Stimulated activated CD4-positive, alpha-beta T cell treated with anti-CD3 and anti-CD28 coated beads, Interleukin-15, amount 100 ng/mL, for 48 hours (primary cell): ENCODE measurements around the gene DYDC1.
"Not testable (repeated sequence)": the region's sequence is repeated elsewhere in the genome, so short reads cannot be mapped to it uniquely, and the experiment has no call there.

Experiments used
- DNase-seq, 2 donors: peaks; one replicate each; pipeline ENCODE4 v3.0.0-alpha.2; 2020; ENCODE audit warnings: low read depth in 2 of 2

Gene DYDC1

GRCh38 chr10:80344276-80344675, 12.3 kb downstream of the DYDC1 start:
- no peak for DNase-seq

- DNase-seq: no peak
Observed at GRCh38 chr10:80333983-80334382, 22.6 kb downstream of the DYDC1 start.

- no peak for DNase-seq
Observed at GRCh38 chr10:80324891-80325364, 31.6 kb downstream of the DYDC1 start.

DNA sequence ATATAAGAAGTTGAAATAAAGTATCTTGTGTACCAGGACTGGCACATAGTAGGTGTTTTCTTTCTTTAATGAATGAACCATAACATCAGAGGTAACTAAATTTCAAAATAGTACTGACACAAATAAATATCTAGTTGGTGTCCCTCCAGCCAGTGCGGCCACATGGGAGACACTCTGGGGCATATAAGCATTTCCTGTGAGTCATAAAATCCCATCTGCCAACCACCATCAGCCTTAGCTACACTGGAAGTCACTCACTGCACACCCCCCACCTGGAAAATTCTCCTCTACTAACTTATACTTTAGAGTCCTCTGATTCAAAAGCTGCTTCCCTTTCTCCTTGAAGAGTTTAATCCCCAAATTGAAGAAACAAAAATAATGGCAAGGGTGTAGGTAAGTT, 32.5 kb downstream of the DYDC1 start:
- DNase-seq: no peak

- DNase-seq: no peak
Observed at GRCh38 chr10:80323311-80323710, 33.2 kb downstream of the DYDC1 start.

DNA sequence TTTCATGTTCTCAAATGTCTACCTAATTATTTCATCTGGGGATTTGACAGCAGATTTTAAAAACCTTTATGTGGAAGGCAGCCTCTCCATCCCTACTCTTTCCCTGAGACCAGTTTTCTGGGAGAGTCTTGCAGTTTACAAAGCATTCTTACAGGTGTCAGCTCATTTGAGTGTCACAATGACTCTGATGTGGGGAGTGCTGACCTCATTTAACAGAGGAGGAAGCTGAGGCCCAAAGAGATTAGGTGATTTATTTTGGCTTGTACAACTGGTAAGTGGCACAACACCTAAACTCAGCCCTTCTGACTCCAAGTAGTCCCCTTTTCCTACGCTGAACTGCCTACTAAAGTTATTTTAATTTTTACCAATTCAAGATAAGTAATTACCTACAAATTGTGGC, 33.8 kb downstream of the DYDC1 start:
- no peak for DNase-seq

- DNase-seq: no peak
Observed at GRCh38 chr10:80322158-80322557, 34.4 kb downstream of the DYDC1 start.

DNA sequence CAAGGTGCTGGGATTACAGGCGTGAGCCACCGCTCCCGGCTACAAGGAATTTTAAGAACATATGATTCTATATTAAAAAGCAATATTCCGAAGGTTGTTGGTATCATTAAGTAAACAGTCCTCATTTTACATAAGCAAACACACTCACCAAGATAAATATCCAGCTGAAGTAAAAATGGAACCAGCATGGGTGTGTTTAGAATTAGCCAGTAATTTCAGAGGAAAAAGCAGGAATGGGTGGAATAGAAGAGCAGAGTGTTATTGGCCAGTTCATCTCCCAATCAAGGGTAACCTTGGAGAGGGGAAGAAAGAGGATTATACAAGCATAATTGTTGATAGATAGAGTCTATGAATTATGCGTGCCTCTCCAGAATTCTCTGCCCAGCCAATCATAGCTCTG, 35.4 kb downstream of the DYDC1 start:
- DNase-seq: no peak

DNA sequence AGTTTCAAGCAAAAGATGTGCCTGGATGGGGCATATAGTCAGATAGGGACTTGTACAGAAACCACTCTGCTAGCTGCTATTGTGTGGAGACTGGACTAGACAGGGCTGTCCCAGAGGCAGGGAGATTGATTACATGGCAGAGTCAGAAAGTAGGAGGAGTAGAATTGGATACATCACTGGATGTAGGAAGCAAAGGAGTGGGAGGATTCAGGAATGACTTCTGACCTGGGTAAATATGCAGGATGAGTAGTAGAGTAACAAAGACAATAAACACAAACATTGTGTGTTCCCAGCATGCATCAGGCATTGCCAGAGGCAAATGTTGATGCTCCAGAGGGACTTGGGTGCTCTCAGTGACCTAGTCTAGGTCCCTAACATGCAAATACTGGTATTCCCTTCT, 36.2 kb downstream of the DYDC1 start:
- no peak for DNase-seq

GRCh38 chr10:80319725-80320290, 36.7 kb downstream of the DYDC1 start:
- no peak for DNase-seq

DNA sequence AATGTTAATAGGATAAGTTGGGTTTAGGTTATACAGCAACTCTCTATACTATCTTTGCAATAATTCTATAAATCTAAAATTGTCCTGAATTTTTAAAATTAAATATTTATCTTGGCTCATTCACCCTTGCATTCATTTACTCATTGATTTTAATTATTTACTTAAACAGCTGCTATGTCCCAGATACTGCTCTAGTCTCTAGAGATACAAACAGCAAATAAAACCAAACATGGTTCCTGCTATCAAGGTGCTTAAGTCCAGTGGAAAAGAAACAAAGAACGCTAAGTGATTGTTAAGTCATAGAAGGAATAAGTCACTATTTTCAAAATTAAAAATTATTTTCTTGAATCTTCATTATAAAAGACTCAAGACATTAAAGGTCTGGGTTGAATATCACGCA, 37.2 kb downstream of the DYDC1 start:
- no peak for DNase-seq

DNA sequence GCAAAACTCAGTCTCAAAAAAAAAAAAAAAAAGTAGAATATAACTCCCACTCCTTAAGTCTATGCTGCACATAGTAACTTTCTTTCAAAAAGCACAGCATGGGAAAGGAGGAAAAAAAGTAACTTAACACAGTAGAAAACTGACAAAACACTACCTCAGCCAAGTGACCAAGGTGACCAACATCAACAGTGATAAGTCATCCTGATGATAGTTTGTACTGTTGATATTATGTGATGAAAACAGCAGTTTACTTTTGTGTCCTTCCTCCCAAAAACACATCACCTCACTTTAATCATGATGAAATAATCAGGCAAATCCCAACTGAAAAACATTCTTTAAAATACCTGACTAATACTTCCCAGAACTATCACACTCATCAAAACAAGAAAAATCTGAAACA, 37.8 kb downstream of the DYDC1 start:
- no peak for DNase-seq

DNA sequence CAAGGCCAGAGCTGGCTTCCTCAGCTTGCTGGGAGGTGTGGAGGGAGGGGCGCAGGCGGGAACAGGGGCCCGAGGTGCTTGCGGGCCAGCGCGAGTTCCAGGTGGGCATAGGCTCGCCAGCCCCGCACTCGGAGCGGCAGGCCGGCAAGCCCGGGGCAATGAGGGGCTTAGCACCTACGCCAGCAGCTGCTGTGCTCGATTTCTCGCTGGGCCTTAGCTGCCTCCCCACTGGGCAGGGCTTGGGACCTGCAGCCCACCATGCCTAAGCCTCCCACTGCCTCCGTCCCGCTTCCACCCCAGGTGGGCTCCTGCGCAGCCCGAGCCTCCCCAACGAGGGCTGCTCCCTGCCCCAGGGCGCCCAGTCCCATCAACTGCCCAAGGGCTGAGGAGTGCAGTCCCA, 41.2 kb downstream of the DYDC1 start:
- DNase-seq: no peak

DNA sequence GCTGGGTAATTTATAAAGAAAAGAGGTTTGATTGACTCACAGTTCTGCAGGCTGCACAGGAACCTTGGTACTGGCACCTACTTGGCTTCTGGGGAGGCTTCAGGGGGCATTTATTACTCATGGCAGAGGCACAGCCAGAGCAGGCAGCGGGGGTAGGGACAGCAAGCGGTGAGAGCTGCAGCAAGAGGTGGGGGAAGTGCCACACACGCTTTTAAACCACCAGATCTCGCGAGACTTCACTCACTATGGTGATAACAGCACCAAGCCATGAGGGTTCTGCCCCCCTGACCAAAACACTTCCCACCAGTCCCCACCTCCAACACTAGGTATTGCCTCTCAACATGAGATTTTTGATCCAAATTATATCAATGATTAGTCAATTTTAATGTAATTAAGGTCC, 43.0 kb downstream of the DYDC1 start:
- no peak for DNase-seq

GRCh38 chr10:80305989-80306388, 50.6 kb downstream of the DYDC1 start:
- not testable (repeated sequence) for DNase-seq

DNA sequence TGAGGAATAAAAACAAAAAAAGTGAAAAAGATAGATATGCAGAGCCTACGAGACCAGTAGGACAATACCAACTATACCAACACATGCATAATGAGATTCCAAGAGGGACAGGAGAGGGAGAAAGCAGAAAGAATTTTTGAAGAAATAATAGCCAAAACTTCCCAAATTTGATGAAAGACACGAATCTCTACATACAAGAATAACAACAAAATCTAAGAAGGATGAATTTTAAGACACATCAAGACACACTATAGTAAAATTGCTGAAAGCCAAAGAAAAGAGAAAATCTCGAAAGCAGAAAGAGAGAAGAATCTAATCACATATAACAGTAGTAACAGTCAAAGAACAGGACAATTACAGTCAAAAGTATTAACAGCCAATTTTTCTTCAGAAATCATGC, 59.6 kb downstream of the DYDC1 start:
- no peak for DNase-seq

- DNase-seq: no peak
Observed at GRCh38 chr10:80292607-80293239, 63.8 kb downstream of the DYDC1 start.

GRCh38 chr10:80290474-80291220, 65.9 kb downstream of the DYDC1 start:
- no peak for DNase-seq

- DNase-seq: no peak
Observed at GRCh38 chr10:80289451-80290287, 66.9 kb downstream of the DYDC1 start, which contains the start of gene MAT1A. Gene MAT1A, minus strand, starts transcription at chr10:80289658. Its CDS starts 235 bp downstream, at chr10:80289423.

GRCh38 chr10:80288849-80289248, 67.7 kb downstream of the DYDC1 start:
- DNase-seq: no peak
